H1 (cell line): Measurements from ENCODE around the gene HIVEP3. TPM values are rescaled to one million over a fixed set of nuclear protein-coding genes. Genes with fewer than 3 reads are reported as not detected.

ENCODE experiments used
- CTCF ChIA-PET: fragments of 300-600 bp; sonication (Branson Sonifier 250); formaldehyde crosslinking; loops from one replicate; lab custom pipeline; 2021; ENCODE audit not compliant: partially characterized antibody; lab: Charles Lee
- POLR2A ChIA-PET: fragments of 300-600 bp; sonication (Branson Sonifier 250); formaldehyde crosslinking; loops from one replicate; lab custom pipeline; 2021; ENCODE audit warnings: inconsistent platforms; ENCODE audit not compliant: partially characterized antibody; lab: Charles Lee
- DNase-seq, 2 experiments: peaks; one replicate each; pipeline versions ENCODE4 v3.0.0 to v3.0.0-alpha.2; 2010 to 2022; ENCODE audit warnings: low spot score in 2 of 2, low read depth in 1 of 2, mixed read lengths in 1 of 2
- FAIRE-seq: peaks from 2 replicates; lab custom pipeline; 2011; peaks lifted over from hg19 to GRCh38; lab: Jason Lieb, UNC
- H2AFZ ChIP-seq: 2 replicates; pipeline ENCODE4 v1.8.1; 2012; ENCODE audit warnings: low read length, inconsistent platforms
- H2AK5ac ChIP-seq: 2 replicates; pipeline ENCODE4 v1.6.1; 2013; ENCODE audit warnings: low read depth, low read length
- H2BK120ac ChIP-seq: replicated peaks from 2 replicates; pipeline ENCODE3; 2013; ENCODE audit warnings: low read depth, low read length, inconsistent platforms
- H2BK12ac ChIP-seq: 2 replicates; pipeline ENCODE4 v1.6.1; 2013; ENCODE audit warnings: low read depth, low read length
- H2BK15ac ChIP-seq: 2 replicates; pipeline ENCODE4 v1.6.1; 2013; ENCODE audit warnings: low read length
- H2BK20ac ChIP-seq: 2 replicates; pipeline ENCODE4 v1.6.1; 2013; ENCODE audit warnings: low read length
- H2BK5ac ChIP-seq: 2 replicates; pipeline ENCODE4 v1.6.1; 2013; ENCODE audit warnings: low read depth, low read length
- H3K14ac ChIP-seq: 2 replicates; pipeline ENCODE4 v1.6.1; 2013; ENCODE audit warnings: inconsistent platforms; ENCODE audit not compliant: insufficient read length
- H3K18ac ChIP-seq: 2 replicates; pipeline ENCODE4 v1.6.1; 2013; ENCODE audit warnings: low read length; ENCODE audit errors: extremely low read depth
- H3K23ac ChIP-seq: 2 replicates; pipeline ENCODE4 v1.6.1; 2013; ENCODE audit warnings: inconsistent platforms; ENCODE audit not compliant: insufficient read length
- H3K23me2 ChIP-seq: 2 replicates; pipeline ENCODE4 v1.6.1; 2013; ENCODE audit warnings: low read depth, low read length
- H3K27ac ChIP-seq: 2 replicates; pipeline ENCODE4 v1.6.1; 2011; ENCODE audit warnings: low read depth, low read length, inconsistent platforms
- H3K27me3 ChIP-seq, 4 experiments: replicated peaks in 1 of 4; 1 replicate in 1 of 4; 2 replicates in 3 of 4; pipeline versions ENCODE4 v1.6.1 to v1.8.1; 2011 to 2013; ENCODE audit warnings: low read length in 3 of 4, mild to moderate bottlenecking in 3 of 4, inconsistent platforms in 2 of 4, mixed read lengths in 2 of 4, moderate library complexity in 1 of 4; ENCODE audit not compliant: control insufficient read depth in 3 of 4, insufficient read depth in 3 of 4; ENCODE audit errors: extremely low read depth in 1 of 4
- H3K36me3 ChIP-seq, 4 experiments: 2 replicates each; pipeline versions ENCODE4 v1.6.1 to v1.8.1; 2011 to 2013; ENCODE audit warnings: mild to moderate bottlenecking in 4 of 4, low read length in 3 of 4, moderate library complexity in 2 of 4, control low read depth in 1 of 4, inconsistent platforms in 1 of 4; ENCODE audit not compliant: insufficient read depth in 4 of 4, control insufficient read depth in 2 of 4
- H3K4ac ChIP-seq: replicated peaks from 2 replicates; pipeline ENCODE3; 2013; ENCODE audit warnings: low read length, low read depth, mixed read lengths, inconsistent platforms; ENCODE audit not compliant: insufficient read length
- H3K4me1 ChIP-seq, 4 experiments: replicated peaks in 1 of 4; 1 replicate in 1 of 4; 2 replicates in 3 of 4; pipeline versions ENCODE4 v1.6.1 to v1.8.1; 2011 to 2013; ENCODE audit warnings: low read length in 3 of 4, inconsistent platforms in 2 of 4, mixed read lengths in 1 of 4; ENCODE audit not compliant: insufficient read depth in 4 of 4, control insufficient read depth in 3 of 4
- H3K4me2 ChIP-seq, 2 experiments: 2 replicates each; pipeline versions ENCODE4 v1.6.1 to v1.8.1; 2011 to 2013; ENCODE audit warnings: low read depth in 2 of 2, low read length in 2 of 2, control low read depth in 1 of 2, inconsistent platforms in 1 of 2, mild to moderate bottlenecking in 1 of 2; ENCODE audit not compliant: insufficient read depth in 1 of 2
- H3K4me3 ChIP-seq, 4 experiments: fragments of 200-600, 300-600 bp in 1 of 4; sonication (generic), shearing (Covaris generic), sonication (Bioruptor Twin) in 1 of 4; 2 replicates each; pipeline versions ENCODE4 v1.5.1 to v1.8.1; 2011 to 2016; ENCODE audit warnings: low read length in 4 of 4, low read depth in 3 of 4, control low read depth in 2 of 4, inconsistent platforms in 2 of 4, mild to moderate bottlenecking in 2 of 4, mixed read lengths in 1 of 4, moderate library complexity in 1 of 4; ENCODE audit not compliant: insufficient read depth in 2 of 4; ENCODE audit errors: extremely low read depth in 1 of 4
- H3K56ac ChIP-seq: replicated peaks from 2 replicates; pipeline ENCODE3; 2013; ENCODE audit warnings: low read depth, mild to moderate bottlenecking, mixed read lengths, low read length, inconsistent platforms; ENCODE audit not compliant: insufficient read length
- H3K79me1 ChIP-seq: 2 replicates; pipeline ENCODE4 v1.6.1; 2013; ENCODE audit warnings: low read depth, low read length, control low read depth
- H3K79me2 ChIP-seq, 2 experiments: 2 replicates each; pipeline versions ENCODE4 v1.6.1 to v1.8.1; 2012 to 2013; ENCODE audit warnings: low read length in 2 of 2, mild to moderate bottlenecking in 2 of 2, inconsistent platforms in 1 of 2; ENCODE audit not compliant: insufficient read depth in 2 of 2, control insufficient read depth in 1 of 2
- H3K9ac ChIP-seq, 4 experiments: replicated peaks in 1 of 4; 1 replicate in 1 of 4; 2 replicates in 3 of 4; pipeline versions ENCODE4 v1.6.1 to v1.8.1; 2011 to 2013; ENCODE audit warnings: low read depth in 3 of 4, low read length in 3 of 4, control low read depth in 2 of 4, mild to moderate bottlenecking in 2 of 4, moderate library complexity in 2 of 4, inconsistent platforms in 1 of 4; ENCODE audit errors: extremely low read depth in 1 of 4
- H3K9me3 ChIP-seq, 2 experiments: 2 replicates each; pipeline versions ENCODE4 v1.6.1 to v1.8.1; 2012 to 2013; ENCODE audit warnings: mild to moderate bottlenecking in 2 of 2, moderate library complexity in 2 of 2, control low read depth in 1 of 2, inconsistent platforms in 1 of 2, low read depth in 1 of 2, low read length in 1 of 2, mixed read lengths in 1 of 2; ENCODE audit not compliant: insufficient read depth in 2 of 2
- H4K20me1 ChIP-seq, 2 experiments: replicated peaks in 1 of 2; 2 replicates each; pipeline versions ENCODE3 to v1.8.1; 2011 to 2013; ENCODE audit warnings: inconsistent platforms in 2 of 2, low read length in 2 of 2, mild to moderate bottlenecking in 1 of 2; ENCODE audit not compliant: insufficient read depth in 2 of 2, control insufficient read depth in 1 of 2
- H4K5ac ChIP-seq: 2 replicates; pipeline ENCODE4 v1.6.1; 2013; ENCODE audit warnings: low read length, low read depth, mixed read lengths, inconsistent platforms; ENCODE audit not compliant: insufficient read length
- H4K8ac ChIP-seq: 2 replicates; pipeline ENCODE4 v1.8.0; 2013; ENCODE audit warnings: mild to moderate bottlenecking, moderate library complexity, low read length, inconsistent platforms; ENCODE audit not compliant: insufficient read depth; ENCODE audit errors: extremely low read depth
- H4K91ac ChIP-seq: replicated peaks from 2 replicates; pipeline ENCODE3; 2013; ENCODE audit warnings: low read length, mixed read lengths, inconsistent platforms; ENCODE audit not compliant: insufficient read length
- CEBPB ChIP-seq: IDR thresholded peaks from 2 replicates; pipeline ENCODE4 v1.6.1; 2012; ENCODE audit warnings: low read depth, low read length
- E2F6 ChIP-seq: IDR thresholded peaks from 2 replicates; pipeline ENCODE4 v1.6.1; 2012; ENCODE audit warnings: inconsistent platforms
- EZH2 ChIP-seq: fragments of 200-600 bp; sonication (generic); IDR thresholded peaks from 2 replicates; pipeline ENCODE4 v1.7.1; 2012; ENCODE audit warnings: low read depth, mild to moderate bottlenecking, moderate library complexity, low read length, inconsistent platforms; ENCODE audit not compliant: severe bottlenecking
- GABPA ChIP-seq: IDR thresholded peaks from 2 replicates; pipeline ENCODE4 v1.6.1; 2011; ENCODE audit warnings: mild to moderate bottlenecking, low read length, moderate library complexity, borderline replicate concordance; ENCODE audit not compliant: insufficient read depth
- KDM4A ChIP-seq: IDR thresholded peaks from one replicate; pipeline ENCODE4 v1.7.1; 2012; ENCODE audit warnings: low read depth, mild to moderate bottlenecking, moderate library complexity, low read length, inconsistent platforms; ENCODE audit not compliant: severe bottlenecking
- KDM5A ChIP-seq: fragments of 200-600 bp; IDR thresholded peaks from 2 replicates; pipeline ENCODE4 v1.7.1; 2012; ENCODE audit warnings: mild to moderate bottlenecking, low read length, inconsistent platforms, mixed read lengths
- MAFK ChIP-seq: IDR thresholded peaks from 2 replicates; pipeline ENCODE4 v1.6.1; 2012; ENCODE audit warnings: low read depth, mild to moderate bottlenecking, improper control_type of control experiment, low read length
- NRF1 ChIP-seq: IDR thresholded peaks from 2 replicates; pipeline ENCODE4 v1.6.1; 2011; ENCODE audit warnings: mild to moderate bottlenecking, low read depth, low read length, improper control_type of control experiment
- POLR2AphosphoS5 ChIP-seq: IDR thresholded peaks from 2 replicates; pipeline ENCODE4 v1.6.1; 2011; ENCODE audit warnings: low read depth, low read length
- RBBP5 ChIP-seq: IDR thresholded peaks from 2 replicates; pipeline ENCODE4 v1.7.1; 2012; ENCODE audit warnings: low read depth, mild to moderate bottlenecking, inconsistent platforms, low read length, moderate library complexity, borderline replicate concordance
- RXRA ChIP-seq: IDR thresholded peaks from 2 replicates; pipeline ENCODE4 v1.6.1; 2011; ENCODE audit warnings: low read depth, mild to moderate bottlenecking, low read length, moderate library complexity; ENCODE audit not compliant: insufficient read depth
- SIN3A ChIP-seq, 2 experiments: IDR thresholded peaks in 1 of 2; conservative IDR thresholded peaks in 1 of 2; 2 replicates each; pipeline ENCODE4 v1.6.1; 2011 to 2012; ENCODE audit warnings: low read length in 2 of 2, improper control_type of control experiment in 1 of 2, low read depth in 1 of 2, mild to moderate bottlenecking in 1 of 2
- TCF12 ChIP-seq: IDR thresholded peaks from 2 replicates; pipeline ENCODE4 v1.6.1; 2011; ENCODE audit warnings: low read depth, mild to moderate bottlenecking, low read length
- YY1 ChIP-seq: IDR thresholded peaks from 2 replicates; pipeline ENCODE4 v1.6.1; 2011; ENCODE audit warnings: low read depth, mild to moderate bottlenecking, low read length
- WGBS, 2 experiments: shearing (Covaris generic) in 1 of 2; methylation state at CpG; one replicate each; pipeline versions ENCODE4 v1.1.6 to v1.1.7; 2013 to 2015; ENCODE audit warnings: low lambda C conversion rate in 2 of 2, mixed read lengths in 2 of 2, inconsistent platforms in 1 of 2, low coverage in 1 of 2, missing lambda C conversion rate in 1 of 2; ENCODE audit not compliant: insufficient replicate concordance in 2 of 2, insufficient coverage in 1 of 2, insufficient read length in 1 of 2; ENCODE audit errors: extremely low coverage in 1 of 2, missing lambda C conversion rate in 1 of 2; 5-methylcytosine and 5-hydroxymethylcytosine counted together
- polyA plus RNA-seq, 7 experiments: library from polyadenylated mRNA; depleted of rRNA in 3 of 7; stranded (reverse) in 5 of 7; unstranded in 2 of 7; fragments of >200 nt in 5 of 7; fragments of 200-250 nt in 2 of 7; gene quantifications; 1 replicate in 5 of 7; 2 replicates in 1 of 7; 4 replicates in 1 of 7; pipeline versions ENCODE4 v1.2.1 to v1.2.3, GENCODE V29; 2011 to 2013; ENCODE audit warnings: missing spikeins in 2 of 7, mixed read lengths in 2 of 7
- total RNA-seq: library from RNA; stranded (reverse); fragmentation: NEBNext Ultra II Directional; extraction: Animal tissue kit (Norgen Biotek cat#: 25700); gene quantifications from 2 replicates; pipeline ENCODE4 v1.2.1, GENCODE V29; 2021

The HIVEP3 gene
- total and polyA plus RNA-seq, 2 of the 8 experiments (the other 6 are each of a cell fraction or from before 2014, with no cell fraction given), result 0.24 to 0.69 TPM

DNA sequence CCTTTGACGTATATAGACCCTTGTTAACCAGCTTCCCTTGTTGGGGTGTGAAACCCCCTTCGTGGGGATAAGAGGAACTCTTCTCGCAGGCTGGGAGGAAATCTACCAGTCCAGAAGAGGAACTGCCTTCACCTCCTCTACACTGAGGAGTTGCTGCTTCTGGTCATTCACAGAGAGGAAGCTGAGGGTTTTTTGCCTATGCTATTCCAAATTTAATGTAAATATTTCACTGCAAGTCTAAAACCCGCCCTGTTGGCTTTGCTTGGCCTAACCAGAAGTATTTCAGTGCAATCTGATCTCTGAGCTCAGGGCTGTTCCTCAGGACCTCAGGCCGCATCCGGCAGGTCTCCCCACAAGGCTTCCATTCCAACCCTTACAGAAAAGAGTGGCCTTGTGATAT, 150.1 kb downstream of the HIVEP3 start:
- WGBS, 2 experiments, result 76% methylated on average over 5 of the region's 6 CpGs; no CpG with 5 or more reads in 1 of the 2 experiments
- Histone ChIP-seq H3K4me3 (no peak overlapping the region), H3K27me3 (no peaks in the 10 kb centered on the region), H2AFZ (no peak overlapping the region), H3K23ac (no peak overlapping the region), H2BK12ac (no peak overlapping the region), H3K18ac (no peak overlapping the region), H3K14ac (no peak overlapping the region), H4K5ac (no peak overlapping the region), H3K79me2 (no peaks in the 10 kb centered on the region), H3K4ac (no peak overlapping the region), H2AK5ac (no peak overlapping the region), H3K23me2 (no peaks in the 10 kb centered on the region), H4K20me1 (no peaks in the 10 kb centered on the region), H2BK20ac (no peak overlapping the region), H2BK120ac (no peak overlapping the region), H3K4me2 (no peak overlapping the region), H4K91ac (no peak overlapping the region), H3K9me3 (no peaks in the 10 kb centered on the region), H3K56ac (no peak overlapping the region), H2BK15ac (no peak overlapping the region), H4K8ac (no peak overlapping the region), H3K79me1 (no peaks in the 10 kb centered on the region), H3K27ac (no peak overlapping the region), H2BK5ac (no peak overlapping the region), H3K36me3 (no peaks in the 10 kb centered on the region), H3K9ac (no peak overlapping the region), H3K4me1 (peaks cover 0 to 2% (median 0%) of the 10 kb centered on the region in 4 experiments; a peak in 1 of 7 replicates)
- DNase-seq, result no peak
- CTCF ChIA-PET, result interaction anchor here (0.7 to 1.7 kb wide), 5 partner anchors 30 to 196 kb away, joined by 3 to 7 read pairs (median 4); no protein-coding TSS in a partner anchor
- POLR2A ChIA-PET, result interaction anchor here (0.7 kb wide), 1 partner anchor 27 kb away, joined by 3 read pairs; no protein-coding TSS in a partner anchor
- no peak for FAIRE-seq
- TF ChIP-seq GABPA, result no peak
- TF ChIP-seq CEBPB, result no peak
- no peak for TF ChIP-seq MAFK
- no peak for TF ChIP-seq E2F6
- no peak for TF ChIP-seq YY1
- TF ChIP-seq TCF12, result no peak
- no peak for TF ChIP-seq RBBP5
- TF ChIP-seq NRF1, result no peak
- no peak for TF ChIP-seq EZH2
- TF ChIP-seq POLR2AphosphoS5, result no peak
- TF ChIP-seq SIN3A (conservative IDR thresholded peaks at IDR 0.05 in 1 of 2, IDR thresholded peaks at IDR 0.05 in 1 of 2; ENCODE audit: low read depth in 1 of 2, low read length in 2 of 2), result no peak
- TF ChIP-seq KDM5A, result no peak
- no peak for TF ChIP-seq KDM4A
- no peak for TF ChIP-seq RXRA
